Mucosa of rectum (tissue), 2 donors: ENCODE measurements around the gene SLC39A1.
"Not testable (repeated sequence)": the region's sequence is repeated elsewhere in the genome, so short reads cannot be mapped to it uniquely, and the experiment has no call there.

ENCODE experiments used
- H3K27ac ChIP-seq, 2 donors: one replicate each; pipeline ENCODE4 v1.7.0; 2013; ENCODE audit warnings: inconsistent platforms in 2 of 2, low read depth in 2 of 2, low read length in 2 of 2
- H3K27me3 ChIP-seq, 2 donors: one replicate each; pipeline ENCODE4 v1.7.0; 2013; ENCODE audit warnings: low read length in 2 of 2; ENCODE audit not compliant: control insufficient read depth in 2 of 2, insufficient read depth in 2 of 2
- H3K36me3 ChIP-seq, 2 donors: one replicate each; pipeline ENCODE4 v1.7.0; 2013; ENCODE audit warnings: low read length in 2 of 2; ENCODE audit not compliant: control insufficient read depth in 2 of 2, insufficient read depth in 2 of 2
- H3K4me1 ChIP-seq, 2 donors: one replicate each; pipeline ENCODE4 v1.7.0; 2013; ENCODE audit warnings: low read length in 2 of 2, mild to moderate bottlenecking in 1 of 2; ENCODE audit not compliant: control insufficient read depth in 2 of 2, insufficient read depth in 2 of 2
- H3K4me3 ChIP-seq, 2 donors: one replicate each; pipeline ENCODE4 v1.7.0; 2013; ENCODE audit warnings: low read length in 2 of 2
- H3K9ac ChIP-seq, 2 donors: one replicate each; pipeline ENCODE4 v1.7.0; 2013; ENCODE audit warnings: low read length in 2 of 2, low read depth in 1 of 2, mild to moderate bottlenecking in 1 of 2
- H3K9me3 ChIP-seq, 2 donors: one replicate each; pipeline ENCODE4 v1.7.0; 2013; ENCODE audit warnings: low read length in 2 of 2; ENCODE audit not compliant: control insufficient read depth in 2 of 2
- donor health status: healthy.
- donor health status: Normal muscosa, but diverticular disease.

SLC39A1 gene, protein sequence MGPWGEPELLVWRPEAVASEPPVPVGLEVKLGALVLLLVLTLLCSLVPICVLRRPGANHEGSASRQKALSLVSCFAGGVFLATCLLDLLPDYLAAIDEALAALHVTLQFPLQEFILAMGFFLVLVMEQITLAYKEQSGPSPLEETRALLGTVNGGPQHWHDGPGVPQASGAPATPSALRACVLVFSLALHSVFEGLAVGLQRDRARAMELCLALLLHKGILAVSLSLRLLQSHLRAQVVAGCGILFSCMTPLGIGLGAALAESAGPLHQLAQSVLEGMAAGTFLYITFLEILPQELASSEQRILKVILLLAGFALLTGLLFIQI

DNA sequence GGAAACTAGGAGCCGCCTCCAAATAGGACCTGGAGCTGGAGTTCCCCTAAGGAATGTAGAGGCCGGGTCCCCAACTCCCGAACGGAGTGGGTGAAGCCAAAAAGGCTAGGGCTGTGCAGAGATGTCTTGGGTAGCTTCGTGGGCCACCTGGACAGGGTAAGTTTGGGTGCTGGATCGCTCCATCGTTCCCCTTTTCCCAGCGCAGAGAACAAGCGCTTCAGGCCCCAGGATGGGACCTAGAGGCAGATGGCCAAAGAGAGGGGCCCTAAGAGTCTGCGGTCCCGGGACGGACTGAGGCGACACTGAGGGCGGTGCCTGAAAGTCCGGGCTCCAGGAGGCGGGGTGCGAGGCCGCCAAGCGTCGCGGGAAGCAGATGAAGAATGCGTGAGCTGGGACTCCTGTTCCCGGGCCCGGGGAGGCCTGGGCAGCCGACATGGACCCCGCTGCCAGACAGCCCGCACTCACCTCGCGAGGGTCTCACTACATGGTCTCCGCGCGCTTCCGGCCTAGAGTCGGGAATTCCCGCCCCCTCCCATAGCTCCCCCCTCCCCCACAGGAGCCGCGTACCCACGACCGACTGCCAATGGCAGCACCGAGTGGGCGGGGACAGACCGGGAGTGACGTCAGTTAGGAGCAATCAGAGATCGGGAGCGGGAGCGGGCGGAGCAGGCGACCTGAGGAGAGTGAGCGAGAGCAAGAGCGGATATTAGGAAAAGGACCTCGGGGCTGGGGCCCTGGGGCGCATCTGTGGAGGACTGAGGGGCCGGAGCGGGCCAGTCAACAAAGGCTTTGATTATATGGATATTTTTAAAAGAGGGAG is at the start of gene SLC39A1:
SLC39A1 (minus strand) TSS at position 508 of the 820 bp plus-strand sequence. CDS start 822 bp downstream, outside the sequence.
- Histone ChIP-seq H3K27me3 (no peaks in the 10 kb centered on the region), H3K36me3 (peaks cover 6 to 10% of the 10 kb centered on the region in 2 donors), H3K4me3 (peak within 1 kb of the TSS; percentile 81 to 96), H3K4me1 (peaks cover 34 to 42% of the 10 kb centered on the region in 2 donors), H3K9ac (peak within 1 kb of the TSS; percentile 93 to 98), H3K9me3 (no peaks in the 10 kb centered on the region), H3K27ac (peak within 1 kb of the TSS; percentile 89 to 95)

DNA sequence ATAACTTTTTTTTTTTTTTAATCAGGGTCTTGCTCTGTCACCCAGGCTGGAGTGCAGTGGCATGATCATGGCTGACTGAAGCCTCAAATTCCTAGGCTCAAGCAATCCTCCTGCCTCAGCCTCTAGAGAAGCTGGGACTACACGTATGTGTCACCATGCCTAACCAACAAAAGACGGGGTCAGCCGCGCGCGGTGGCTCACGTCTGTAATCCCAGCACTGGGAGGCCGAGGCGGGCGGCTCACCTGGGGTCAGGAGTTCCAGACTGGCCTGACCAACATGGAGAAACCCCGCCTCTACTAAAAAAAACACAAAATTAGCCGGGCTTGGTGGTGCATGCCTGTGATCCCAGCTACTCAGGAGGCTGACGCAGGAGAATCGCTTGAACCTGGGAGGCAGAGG is 49.2 kb upstream of the SLC39A1 start:
- H3K27ac ChIP-seq, H3K9me3 ChIP-seq, H3K4me1 ChIP-seq, H3K27me3 ChIP-seq, H3K4me3 ChIP-seq, H3K36me3 ChIP-seq, H3K9ac ChIP-seq: not testable (repeated sequence)

DNA sequence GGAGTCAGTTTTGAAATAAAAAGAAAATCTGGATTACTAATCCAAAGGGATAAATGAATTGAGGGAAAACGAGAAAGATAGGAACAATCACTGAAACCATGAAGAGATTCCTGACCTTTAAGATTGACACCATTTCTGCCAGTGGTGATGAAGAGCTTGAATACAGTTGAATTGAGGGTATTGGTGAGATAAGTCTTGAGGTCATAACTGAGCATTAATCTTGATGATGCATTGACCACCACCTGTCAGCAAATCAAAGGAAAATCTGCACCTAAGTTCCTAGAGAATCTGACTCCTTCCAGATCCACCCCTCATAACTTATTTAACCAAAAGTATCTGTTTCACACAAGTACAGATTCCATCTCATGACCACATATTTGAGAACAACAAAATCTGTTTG is 48.8 kb upstream of the SLC39A1 start:
- Histone ChIP-seq H3K9me3 (no peaks in the 10 kb centered on the region), H3K27ac (no peak overlapping the region), H3K36me3 (no peaks in the 10 kb centered on the region), H3K27me3 (no peaks in the 10 kb centered on the region), H3K9ac (no peak overlapping the region), H3K4me3 (no peak overlapping the region), H3K4me1 (no peaks in the 10 kb centered on the region)

DNA sequence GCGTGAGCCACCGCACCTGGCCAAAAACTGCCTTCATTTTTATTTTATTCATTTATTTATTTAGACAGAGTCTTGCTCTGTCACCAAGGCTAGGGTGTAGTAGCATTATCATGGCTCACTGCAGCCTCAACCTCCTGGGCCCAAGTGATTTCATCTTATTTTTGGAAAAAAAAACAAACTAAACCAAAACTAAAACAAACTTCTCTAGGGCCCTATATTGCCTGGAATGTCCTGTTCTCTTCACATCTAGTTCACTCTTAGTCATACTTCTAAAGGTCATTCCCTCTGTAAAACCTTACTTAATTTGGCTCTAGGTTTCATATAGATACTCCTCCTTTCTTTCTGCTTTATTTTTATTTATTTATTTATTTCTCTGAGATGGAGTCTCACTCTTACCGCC is 42.8 kb upstream of the SLC39A1 start:
- Histone ChIP-seq H3K36me3 (no peaks in the 10 kb centered on the region), H3K27ac (no peak overlapping the region), H3K27me3 (no peaks in the 10 kb centered on the region), H3K9ac (no peak overlapping the region), H3K9me3 (no peaks in the 10 kb centered on the region), H3K4me1 (no peaks in the 10 kb centered on the region), H3K4me3 (no peak overlapping the region)

DNA sequence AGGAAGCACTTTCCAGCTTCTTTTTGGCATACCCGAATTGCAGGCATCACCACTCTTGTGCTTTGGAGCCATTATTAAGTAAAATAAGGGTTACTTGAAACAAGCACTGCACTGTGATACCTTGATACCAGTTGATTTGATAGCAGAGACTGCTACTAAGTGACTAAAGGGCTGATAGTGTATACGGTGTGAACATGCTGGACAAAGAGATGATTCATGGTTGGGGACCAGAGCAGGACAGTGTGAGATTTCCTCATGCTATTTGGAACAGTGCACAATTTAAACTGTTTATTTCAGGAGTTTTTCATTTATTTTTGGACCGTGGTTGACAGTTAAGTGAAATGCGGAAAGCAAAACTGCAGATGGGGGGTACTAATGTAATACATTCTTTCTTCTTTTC is 37.1 kb upstream of the SLC39A1 start:
- Histone ChIP-seq H3K9me3 (no peaks in the 10 kb centered on the region), H3K4me3 (no peak overlapping the region), H3K27me3 (no peaks in the 10 kb centered on the region), H3K27ac (no peak overlapping the region), H3K4me1 (no peaks in the 10 kb centered on the region), H3K36me3 (no peaks in the 10 kb centered on the region), H3K9ac (no peak overlapping the region)

DNA sequence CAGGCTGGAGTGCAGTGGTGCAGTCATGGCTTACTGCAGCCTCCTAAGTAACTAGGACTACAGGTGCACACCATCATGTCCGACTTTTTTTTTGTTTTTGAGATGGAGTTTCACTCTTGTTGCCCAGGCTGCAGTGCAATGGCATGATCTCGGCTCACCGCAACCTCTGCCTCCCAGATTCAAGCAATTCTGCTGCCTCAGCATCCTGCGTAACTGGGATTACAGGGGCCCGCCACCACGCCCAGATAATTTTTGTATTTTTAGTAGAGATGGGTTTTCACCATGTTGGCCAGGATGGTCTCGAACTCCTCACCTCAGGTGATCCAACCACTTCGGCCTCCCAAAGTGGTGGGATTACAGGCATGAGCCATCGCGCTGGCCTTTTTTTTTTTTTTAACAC is 33.5 kb upstream of the SLC39A1 start:
- not testable (repeated sequence) for H3K27me3 ChIP-seq, H3K4me3 ChIP-seq, H3K4me1 ChIP-seq, H3K9me3 ChIP-seq, H3K9ac ChIP-seq, H3K27ac ChIP-seq
- peaks cover 20 to 21% of the 10 kb centered on the region in 2 donors for H3K36me3 ChIP-seq

DNA sequence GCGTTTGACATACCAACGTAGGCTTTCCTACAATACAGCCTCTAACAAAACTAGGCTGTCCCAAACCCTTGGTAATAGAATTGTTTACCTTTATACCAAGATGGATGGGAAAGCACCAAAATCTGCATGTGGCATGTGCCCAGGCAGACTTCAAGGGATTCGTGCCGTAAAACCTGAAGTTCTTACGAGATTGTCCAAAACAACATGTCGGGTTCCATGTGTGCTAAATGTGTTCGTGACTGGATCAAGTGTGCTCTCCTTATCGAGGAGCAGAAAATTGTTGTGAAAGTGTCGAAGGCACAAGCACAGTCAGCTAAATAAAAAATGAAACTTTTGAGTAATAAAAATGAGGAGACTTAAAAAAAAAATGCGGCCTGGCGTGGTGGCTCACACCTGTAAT is 32.3 kb upstream of the SLC39A1 start:
- Histone ChIP-seq H3K27me3 (no peaks in the 10 kb centered on the region), H3K9me3 (no peaks in the 10 kb centered on the region), H3K4me3 (no peak overlapping the region), H3K9ac (no peak overlapping the region), H3K27ac (no peak overlapping the region), H3K36me3 (peaks cover 21 to 22% of the 10 kb centered on the region in 2 donors), H3K4me1 (peaks cover 10 to 15% of the 10 kb centered on the region in 2 donors)

DNA sequence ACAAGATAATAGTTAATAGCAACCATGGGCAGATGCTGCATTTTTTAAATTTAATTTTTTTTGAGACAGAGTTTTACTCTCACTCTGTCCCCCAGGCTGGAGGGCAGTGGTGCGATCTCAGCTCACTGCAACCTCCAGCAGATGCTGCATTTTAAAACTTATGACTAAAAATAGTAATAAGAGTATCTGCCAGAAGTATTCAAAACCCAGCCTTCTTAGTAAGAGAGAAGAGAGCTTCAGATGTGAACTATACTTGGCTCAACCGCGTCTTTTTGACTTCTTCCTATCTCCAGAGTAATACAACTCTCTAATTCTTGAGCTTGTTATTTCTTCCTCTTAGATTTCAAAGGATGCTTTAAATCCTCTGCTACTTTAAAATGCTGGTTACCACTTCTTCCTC is 31.9 kb upstream of the SLC39A1 start:
- Histone ChIP-seq H3K4me3 (no peak overlapping the region), H3K9ac (no peak overlapping the region), H3K27me3 (no peaks in the 10 kb centered on the region), H3K9me3 (no peaks in the 10 kb centered on the region), H3K27ac (no peak overlapping the region), H3K36me3 (peaks cover 21 to 22% of the 10 kb centered on the region in 2 donors), H3K4me1 (peaks cover 10 to 17% of the 10 kb centered on the region in 2 donors)

DNA sequence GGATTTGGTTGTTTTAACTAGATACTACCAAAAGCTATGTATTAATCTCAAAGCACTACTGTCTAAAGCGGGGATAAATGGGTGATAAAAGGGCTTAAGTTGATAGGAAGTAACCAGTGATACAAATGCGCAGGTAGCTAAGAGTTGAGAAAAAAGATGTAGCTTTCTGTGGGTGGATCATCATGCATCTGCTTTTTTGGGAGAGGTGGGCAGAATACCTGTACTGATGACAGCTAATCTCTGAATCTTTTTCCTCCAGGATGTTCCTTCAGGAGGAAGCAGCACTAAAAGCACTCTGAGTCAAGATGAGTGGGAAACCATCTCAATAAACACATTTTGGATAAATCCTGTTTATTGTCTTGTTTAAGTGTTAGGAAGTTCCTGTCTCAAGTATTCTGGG is 28.5 kb upstream of the SLC39A1 start:
- H3K9ac ChIP-seq = peak overlapping the region; percentile 96 to 99
- H3K36me3 ChIP-seq = peaks cover 21 to 22% of the 10 kb centered on the region in 2 donors
- H3K27ac ChIP-seq = peak overlapping the region in 1 of 2 donors; percentile 94
- peaks cover 12 to 20% of the 10 kb centered on the region in 2 donors for H3K4me1 ChIP-seq
- H3K27me3 ChIP-seq = no peaks in the 10 kb centered on the region
- H3K4me3 ChIP-seq = peak overlapping the region; percentile 97
- H3K9me3 ChIP-seq = no peaks in the 10 kb centered on the region

DNA sequence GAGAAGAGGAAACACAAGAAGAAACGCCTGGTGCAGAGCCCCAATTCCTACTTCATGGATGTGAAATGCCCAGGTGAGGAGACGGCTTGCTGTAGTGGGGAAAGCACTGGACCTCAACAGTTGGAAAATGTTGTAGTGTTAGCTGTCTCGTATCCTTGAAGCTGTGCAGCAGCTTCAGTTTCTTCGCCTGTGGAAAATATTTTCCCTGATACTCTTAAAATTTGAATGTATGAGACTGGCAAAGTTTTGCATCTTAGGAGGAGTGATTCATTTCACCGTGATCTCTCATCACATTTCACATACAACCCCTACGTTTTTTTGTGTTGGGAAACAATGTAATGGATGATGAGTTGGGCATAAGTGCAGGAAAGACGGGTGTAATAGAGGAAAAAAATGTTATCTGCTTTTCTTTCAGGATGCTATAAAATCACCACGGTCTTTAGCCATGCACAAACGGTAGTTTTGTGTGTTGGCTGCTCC is 27.9 kb upstream of the SLC39A1 start:
- Histone ChIP-seq H3K4me3 (peak overlapping the region; percentile 97), H3K27me3 (no peaks in the 10 kb centered on the region), H3K4me1 (peaks cover 16 to 25% of the 10 kb centered on the region in 2 donors), H3K9ac (peak overlapping the region; percentile 96 to 99), H3K9me3 (no peaks in the 10 kb centered on the region), H3K36me3 (peaks cover 21 to 22% of the 10 kb centered on the region in 2 donors), H3K27ac (peak overlapping the region; percentile 94)
